A673 (cell line): ENCODE results near the gene EFL1. TPM values are rescaled to one million over a fixed set of nuclear protein-coding genes. Genes with fewer than 3 reads are reported as not detected.
A peak's percentile ranks its signal among the peaks of the same experiment; 100 is the strongest.
"Not testable (repeated sequence)": the region's sequence is repeated elsewhere in the genome, so short reads cannot be mapped to it uniquely, and the experiment has no call there.

Experiments
- Bru-seq: library from RNA; stranded (reverse); fragments of 400-500 nt; gene quantifications from one replicate; lab custom pipeline; 2021; lab: Mats Ljungman, UMichigan
- BruChase-seq, 2 experiments: library from RNA; stranded (reverse); fragments of 400-500 nt; gene quantifications; one replicate each; lab custom pipeline; 2021; lab: Mats Ljungman, UMichigan
- BruUV-seq: library from RNA; stranded (reverse); fragments of 400-500 nt; replicated peaks from 2 replicates; lab custom pipeline; 2021; lab: Mats Ljungman, UMichigan
- CTCF ChIA-PET: fragments of 300-600 bp; sonication (Branson Sonifier 250); formaldehyde crosslinking; loops from one replicate; lab custom pipeline; 2022; ENCODE audit warnings: antibody characterized with exemption; lab: Charles Lee
- POLR2A ChIA-PET: fragments of 300-600 bp; sonication (Branson Sonifier 250); formaldehyde crosslinking; loops from one replicate; lab custom pipeline; 2022; ENCODE audit warnings: antibody characterized with exemption; ENCODE audit not compliant: low non-redundant PET; lab: Charles Lee
- DNase-seq: peaks from one replicate; pipeline ENCODE4 v3.0.0-alpha.2; 2015; ENCODE audit warnings: low spot score
- H3K27ac ChIP-seq: fragments of 200-600 bp; sonication (generic); 2 replicates; pipeline ENCODE4 v1.5.1; 2016; ENCODE audit warnings: mixed run types, low read depth, mild to moderate bottlenecking, mixed read lengths, antibody characterized with exemption, low read length; ENCODE audit not compliant: poor library complexity, severe bottlenecking
- H3K27me3 ChIP-seq: fragments of 200-600 bp; sonication (generic); replicated peaks from 2 replicates; pipeline ENCODE4 v1.6.1; 2017; ENCODE audit warnings: mixed run types, low read depth, mild to moderate bottlenecking, mixed read lengths, antibody characterized with exemption, low read length; ENCODE audit not compliant: insufficient read depth, poor library complexity
- H3K36me3 ChIP-seq: fragments of 200-600 bp; sonication (generic); 2 replicates; pipeline ENCODE4 v1.6.1; 2016; ENCODE audit warnings: mixed run types, mild to moderate bottlenecking, mixed read lengths, antibody characterized with exemption, low read length; ENCODE audit not compliant: insufficient read depth, poor library complexity, severe bottlenecking
- H3K4me1 ChIP-seq: fragments of 200-600 bp; sonication (generic); 2 replicates; pipeline ENCODE4 v1.6.1; 2017; ENCODE audit warnings: mixed run types, mild to moderate bottlenecking, mixed read lengths, antibody characterized with exemption, low read length; ENCODE audit not compliant: insufficient read depth, poor library complexity, severe bottlenecking
- H3K4me3 ChIP-seq: fragments of 200-600 bp; sonication (generic); 2 replicates; pipeline ENCODE4 v1.5.1; 2016; ENCODE audit warnings: low read depth, mixed run types, mild to moderate bottlenecking, mixed read lengths, low read length; ENCODE audit not compliant: poor library complexity, severe bottlenecking
- H3K9me3 ChIP-seq: fragments of 200-600 bp; sonication (generic); 2 replicates; pipeline ENCODE4 v1.6.1; 2016; ENCODE audit warnings: mixed run types, low read depth, mild to moderate bottlenecking, mixed read lengths, antibody characterized with exemption, low read length; ENCODE audit not compliant: poor library complexity, severe bottlenecking
- CTCF ChIP-seq: fragments of 300-800, 200-600 bp; sonication (generic); conservative IDR thresholded peaks from 2 replicates; pipeline ENCODE4 v1.5.1; 2017; ENCODE audit warnings: low read depth, mild to moderate bottlenecking, antibody characterized with exemption, low read length, moderate library complexity, mixed read lengths
- EZH2 ChIP-seq: fragments of 200-600 bp; sonication (generic); IDR thresholded peaks from 2 replicates; pipeline ENCODE4 v1.6.1; 2017; ENCODE audit warnings: borderline replicate concordance, low read depth, mild to moderate bottlenecking, mixed read lengths, antibody characterized with exemption, low read length; ENCODE audit not compliant: poor library complexity, severe bottlenecking
- intact Hi-C: fragments of 100-400 bp; cut with micrococcal nuclease; formaldehyde crosslinking; loops from one replicate; pipeline ENCODE4 v1.10.0; 2022; ENCODE audit not compliant: unreplicated experiment
- long read RNA-seq: library from polyadenylated mRNA; stranded (forward); transcript quantifications from one replicate; pipeline ENCODE4 v2.0.0, GENCODE V29; 2022
- total RNA-seq: library from RNA; stranded (reverse); gene quantifications from 2 replicates; pipeline ENCODE4 v1.2.3, GENCODE V29; 2021

The EFL1 gene
- total RNA-seq (21.9 and 26.1 TPM in 2 replicates), Bru-seq, nascent RNA (percentile 78 among the genes with signal in this experiment), BruChase-seq, experiment 1, labeled RNA remaining after a 2-hour chase (percentile 64 among the genes with signal in this experiment), BruChase-seq, experiment 2, labeled RNA remaining after a 6-hour chase (percentile 60 among the genes with signal in this experiment)
- long read RNA-seq, transcript EFL1-201 (20 exons, 3,675 nt): major isoform, 30 of 41 reads
- long read RNA-seq, partial matches to known transcripts: 6 of 41 reads
- long read RNA-seq, other reads (novel, unspliced or antisense): 5 of 41 reads

GRCh38 chr15:82262422-82263026 is at the start of gene EFL1, which contains the start of gene SAXO2:
EFL1 (minus strand) TSS chr15:82262734; CDS start chr15:82261778, 956 bp downstream.
SAXO2 (plus strand) TSS chr15:82262818; CDS start chr15:82262880, 62 bp downstream.
- Histone ChIP-seq H3K27me3 (no peaks in the 10 kb centered on the region), H3K27ac (peak within 1 kb of the TSS; percentile 81), H3K4me3 (peak within 1 kb of the TSS; percentile 96), H3K4me1 (peaks cover 8% of the 10 kb centered on the region), H3K9me3 (no peaks in the 10 kb centered on the region), H3K36me3 (no peaks in the 10 kb centered on the region)
- CTCF ChIA-PET: no interaction called here
- intact Hi-C loops: no loop called here
- TF ChIP-seq CTCF (no peak), EZH2 (no peak)
- DNase-seq: peak; percentile 93
- BruUV-seq: no TSS peak
- POLR2A ChIA-PET: no interaction called here

- DNase-seq: not testable (repeated sequence)
These were observed 48.8 kb upstream of the EFL1 start for GRCh38 chr15:82311321-82311720.

DNA sequence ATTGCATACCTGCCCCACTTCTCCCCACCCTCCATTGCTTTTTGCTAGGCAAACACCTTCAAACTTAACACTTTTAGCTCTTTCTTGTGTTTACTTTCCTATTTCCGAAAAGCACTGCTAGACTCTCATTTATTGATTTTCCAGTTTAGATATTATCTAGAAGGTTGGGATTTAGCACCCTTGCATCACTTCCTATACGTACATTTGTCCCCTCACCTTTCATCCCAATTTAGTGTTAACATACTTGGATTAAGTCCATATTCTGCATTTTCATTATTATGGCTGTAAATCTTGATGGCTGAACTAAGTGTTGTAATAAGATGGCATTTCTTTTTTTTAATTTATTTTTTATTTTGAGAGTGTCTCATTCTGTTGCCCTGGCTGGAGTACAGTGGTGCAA is 47.3 kb upstream of the EFL1 start:
- TF ChIP-seq CTCF (no peak), EZH2 (no peak)
- Histone ChIP-seq H3K4me1 (no peaks in the 10 kb centered on the region), H3K36me3 (no peaks in the 10 kb centered on the region), H3K9me3 (no peaks in the 10 kb centered on the region), H3K27me3 (no peaks in the 10 kb centered on the region), H3K4me3 (no peak overlapping the region), H3K27ac (no peak overlapping the region)
- ChIA-PET CTCF (no interaction called here), POLR2A (no interaction called here)
- intact Hi-C loops: no loop called here
- no TSS peak for BruUV-seq
- no peak for DNase-seq

More at GRCh38 chr15:82311321-82311720, 48.8 kb upstream of the EFL1 start:
- H3K36me3 ChIP-seq, BruUV-seq, POLR2A ChIA-PET, intact Hi-C loops, H3K27me3 ChIP-seq, H3K4me3 ChIP-seq, H3K4me1 ChIP-seq, CTCF ChIA-PET, H3K9me3 ChIP-seq, H3K27ac ChIP-seq: not testable (repeated sequence)
